Activated T-helper 17 cell treated with anti-CD3 and anti-CD28 coated beads, Interleukin-2, amount 50 U/mL, for 72 hours (primary cell): ENCODE measurements around the gene MYO5C. TPM values are rescaled to one million over a fixed set of nuclear protein-coding genes. Genes with fewer than 3 reads are reported as not detected.

Experiments used
- ATAC-seq: fragments of 150-1000 bp; cut with Tn5 transposase; replicated peaks from 2 replicates; pipeline ENCODE4 v1.10.0; 2021; ENCODE audit warnings: mild to moderate bottlenecking, moderate library complexity
- H3K27ac Mint-ChIP-seq: one replicate; pipeline ENCODE4 v1.8.0; 2022; ENCODE audit warnings: mixed read lengths
- H3K27me3 Mint-ChIP-seq: one replicate; pipeline ENCODE4 v1.8.0; 2022; ENCODE audit warnings: mixed read lengths
- H3K36me3 Mint-ChIP-seq: one replicate; pipeline ENCODE4 v1.8.0; 2022; ENCODE audit warnings: low read depth, mild to moderate bottlenecking, mixed read lengths
- H3K4me1 Mint-ChIP-seq: one replicate; pipeline ENCODE4 v1.8.0; 2022; ENCODE audit warnings: mixed read lengths
- H3K4me3 Mint-ChIP-seq: one replicate; pipeline ENCODE4 v1.8.0; 2022; ENCODE audit warnings: mild to moderate bottlenecking, mixed read lengths
- H3K9me3 Mint-ChIP-seq: one replicate; pipeline ENCODE4 v1.8.0; 2022; ENCODE audit warnings: mixed read lengths
- total RNA-seq, 2 donors: library from RNA; stranded (reverse); gene quantifications; one replicate each; pipeline ENCODE4 v1.2.3, GENCODE V29; 2022

MYO5C gene
- total RNA-seq, 2 donors from 2014 or later = 2.3 to 3.0 TPM

DNA sequence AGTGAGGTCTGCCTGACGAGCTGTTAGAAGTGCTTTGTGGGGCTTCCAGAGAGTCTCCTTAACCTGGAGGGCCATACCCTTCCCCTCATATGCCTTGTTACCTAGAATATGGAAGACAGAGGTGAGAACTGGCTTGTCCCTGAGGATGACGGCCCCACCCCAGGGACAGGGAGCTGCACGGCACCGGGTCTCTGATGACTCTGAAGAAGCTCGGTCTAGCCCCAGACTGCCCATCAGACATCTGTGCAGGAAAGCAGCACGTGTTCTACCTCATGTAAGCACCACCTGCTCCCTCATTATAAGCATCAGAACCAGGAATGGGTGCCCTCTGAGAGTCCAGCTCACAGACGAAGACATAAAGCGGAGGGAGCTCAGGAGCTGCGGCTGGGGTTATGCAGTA lies 18.0 kb downstream of the MYO5C start:
- Mint-ChIP-seq H3K27me3 (peaks cover 7% of the 10 kb centered on the region), H3K36me3 (no peaks in the 10 kb centered on the region), H3K27ac (no peak overlapping the region), H3K9me3 (no peaks in the 10 kb centered on the region), H3K4me3 (no peak overlapping the region), H3K4me1 (no peaks in the 10 kb centered on the region)
- no peak for ATAC-seq

DNA sequence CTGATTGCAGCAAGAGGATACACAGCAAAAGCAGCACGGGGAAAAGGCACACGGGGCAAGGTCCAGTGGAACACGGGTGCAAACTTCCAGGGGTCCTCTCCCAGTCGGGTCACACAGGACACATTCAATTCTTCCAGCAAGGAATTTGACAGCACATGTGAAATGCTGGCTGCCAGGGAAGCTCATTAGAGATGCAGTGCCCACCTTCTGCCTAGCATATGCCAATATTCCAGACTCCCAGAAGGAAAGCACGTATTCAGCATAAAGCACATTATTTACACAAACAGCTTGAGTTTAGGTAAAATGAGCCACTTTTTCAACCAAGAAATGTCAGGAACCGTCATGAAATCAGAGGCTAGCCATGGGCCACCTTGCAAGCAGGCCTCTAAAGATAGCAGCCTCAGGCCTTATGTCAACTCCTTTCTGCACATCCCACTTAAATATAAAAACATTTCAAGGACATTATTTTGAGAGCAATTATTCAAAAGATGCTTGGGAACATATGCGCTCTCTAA lies 19.3 kb downstream of the MYO5C start:
- ATAC-seq = no peak
- Mint-ChIP-seq H3K9me3 (no peaks in the 10 kb centered on the region), H3K27me3 (peaks cover 7% of the 10 kb centered on the region)

DNA sequence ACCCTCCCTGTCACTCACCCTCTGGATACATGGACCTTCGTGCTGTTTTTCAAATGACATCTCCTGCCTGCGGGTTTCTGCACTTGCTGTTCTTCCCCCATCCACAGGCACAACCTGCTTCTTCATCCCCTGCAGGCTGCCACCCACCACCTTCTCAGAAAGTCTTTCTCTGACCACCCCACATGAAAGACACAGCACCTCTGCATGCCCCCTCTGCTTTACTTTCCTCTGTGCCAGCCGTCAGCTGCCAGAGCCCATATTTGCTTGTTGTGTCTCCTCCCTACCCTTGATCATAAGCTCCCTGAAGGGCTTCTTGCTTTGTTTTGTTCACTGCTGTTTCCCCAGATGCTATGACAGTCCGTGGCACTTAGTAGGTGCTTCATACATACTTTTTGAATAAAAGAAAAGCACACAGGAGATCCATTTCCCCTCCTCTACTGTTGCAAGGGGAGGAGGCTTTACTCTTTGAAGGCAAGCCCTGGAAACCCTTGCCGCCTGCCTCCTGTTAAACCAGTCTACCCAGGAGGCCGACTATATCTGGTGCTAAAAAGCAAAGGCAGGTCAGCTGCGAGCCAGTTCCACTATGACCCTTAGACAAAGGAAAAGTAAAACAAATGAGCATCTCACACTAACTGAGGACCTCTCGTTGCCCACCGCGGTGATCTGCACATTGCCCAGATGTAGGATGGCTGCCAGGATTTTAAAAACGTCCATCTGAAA lies 31.9 kb downstream of the MYO5C start:
- no peak for ATAC-seq
- Mint-ChIP-seq H3K36me3 (no peaks in the 10 kb centered on the region), H3K9me3 (no peaks in the 10 kb centered on the region), H3K27me3 (no peaks in the 10 kb centered on the region), H3K4me1 (peaks cover 21% of the 10 kb centered on the region), H3K27ac (peak overlapping the region; percentile 93), H3K4me3 (peak overlapping the region; percentile 74)

More for the DNA sequence above, 19.3 kb downstream of the MYO5C start:
- no peak overlapping the region for H3K27ac Mint-ChIP-seq
- no peaks in the 10 kb centered on the region for H3K4me1 Mint-ChIP-seq
- H3K36me3 Mint-ChIP-seq = no peaks in the 10 kb centered on the region
- H3K4me3 Mint-ChIP-seq = no peak overlapping the region

GRCh38 chr15:52262364-52262763 lies 33.2 kb downstream of the MYO5C start:
- Mint-ChIP-seq H3K27ac (peak overlapping the region; percentile 93), H3K36me3 (no peaks in the 10 kb centered on the region), H3K27me3 (no peaks in the 10 kb centered on the region), H3K4me3 (peak overlapping the region; percentile 74), H3K9me3 (no peaks in the 10 kb centered on the region), H3K4me1 (peaks cover 21% of the 10 kb centered on the region)
- ATAC-seq = no peak

GRCh38 chr15:52261498-52262242 lies 33.9 kb downstream of the MYO5C start:
- H3K4me3 Mint-ChIP-seq = peak overlapping the region; percentile 74
- ATAC-seq = peak; percentile 100
- H3K9me3 Mint-ChIP-seq = no peaks in the 10 kb centered on the region
- H3K36me3 Mint-ChIP-seq = no peaks in the 10 kb centered on the region
- peaks cover 21% of the 10 kb centered on the region for H3K4me1 Mint-ChIP-seq
- H3K27ac Mint-ChIP-seq = peak overlapping the region; percentile 93
- H3K27me3 Mint-ChIP-seq = no peaks in the 10 kb centered on the region

DNA sequence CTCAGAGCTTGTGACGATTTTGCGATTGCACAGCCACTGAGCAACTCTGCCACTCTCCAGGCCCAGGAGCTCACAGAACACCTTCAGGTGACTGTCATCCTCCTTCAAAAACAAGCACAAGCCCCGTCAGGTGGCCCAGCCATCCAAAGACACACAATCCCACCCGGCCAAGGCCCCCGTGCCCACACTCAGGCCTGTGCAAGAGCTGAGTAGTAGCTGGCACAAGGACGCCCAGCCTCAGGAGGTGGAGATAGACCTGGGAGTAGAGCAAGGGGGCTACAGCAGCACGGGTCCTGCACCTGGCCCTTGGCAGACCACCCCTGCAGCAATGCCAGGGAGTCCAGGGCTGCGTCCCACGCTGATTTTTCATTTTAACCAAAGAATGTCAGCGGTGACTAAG lies 34.6 kb downstream of the MYO5C start:
- H3K27me3 Mint-ChIP-seq = no peaks in the 10 kb centered on the region
- no peak for ATAC-seq
- peaks cover 21% of the 10 kb centered on the region for H3K4me1 Mint-ChIP-seq
- peak overlapping the region; percentile 93 for H3K27ac Mint-ChIP-seq
- H3K4me3 Mint-ChIP-seq = peak overlapping the region; percentile 74
- no peaks in the 10 kb centered on the region for H3K9me3 Mint-ChIP-seq
- no peaks in the 10 kb centered on the region for H3K36me3 Mint-ChIP-seq

- Mint-ChIP-seq H3K27ac (no peak overlapping the region), H3K36me3 (no peaks in the 10 kb centered on the region), H3K27me3 (no peaks in the 10 kb centered on the region), H3K4me3 (no peak overlapping the region), H3K9me3 (no peaks in the 10 kb centered on the region), H3K4me1 (peaks cover 25% of the 10 kb centered on the region)
- ATAC-seq = no peak
Observed at GRCh38 chr15:52259503-52259902, 36.1 kb downstream of the MYO5C start.

DNA sequence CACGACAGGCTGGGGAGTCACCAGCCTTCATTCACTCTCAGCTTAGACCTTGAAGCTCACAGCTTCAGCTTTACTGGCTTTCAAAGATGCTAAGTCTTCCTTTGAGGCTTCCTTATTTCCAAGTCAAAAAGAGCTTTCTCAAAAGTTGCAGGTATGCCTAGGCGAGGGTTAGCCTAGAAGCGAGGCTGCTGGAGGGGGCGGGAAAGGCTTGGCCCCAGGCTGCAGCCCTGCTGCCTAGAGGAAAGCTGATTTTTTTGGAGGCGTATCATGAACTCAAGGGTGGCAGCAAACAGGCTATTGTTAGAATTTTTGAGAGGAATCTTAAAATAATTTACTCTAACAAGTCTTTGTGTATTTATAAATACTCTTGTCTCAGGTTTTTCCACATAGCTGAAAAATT lies 37.1 kb downstream of the MYO5C start:
- H3K36me3 Mint-ChIP-seq = no peaks in the 10 kb centered on the region
- H3K27ac Mint-ChIP-seq = peak overlapping the region; percentile 30
- no peak overlapping the region for H3K4me3 Mint-ChIP-seq
- H3K9me3 Mint-ChIP-seq = no peaks in the 10 kb centered on the region
- H3K27me3 Mint-ChIP-seq = no peaks in the 10 kb centered on the region
- H3K4me1 Mint-ChIP-seq = peaks cover 23% of the 10 kb centered on the region
- no peak for ATAC-seq

- no peaks in the 10 kb centered on the region for H3K36me3 Mint-ChIP-seq
- H3K27me3 Mint-ChIP-seq = no peaks in the 10 kb centered on the region
- H3K4me1 Mint-ChIP-seq = peaks cover 16% of the 10 kb centered on the region
- no peak for ATAC-seq
- H3K4me3 Mint-ChIP-seq = no peak overlapping the region
- no peak overlapping the region for H3K27ac Mint-ChIP-seq
- H3K9me3 Mint-ChIP-seq = no peaks in the 10 kb centered on the region
Observed at GRCh38 chr15:52257734-52258062, 37.9 kb downstream of the MYO5C start.

DNA sequence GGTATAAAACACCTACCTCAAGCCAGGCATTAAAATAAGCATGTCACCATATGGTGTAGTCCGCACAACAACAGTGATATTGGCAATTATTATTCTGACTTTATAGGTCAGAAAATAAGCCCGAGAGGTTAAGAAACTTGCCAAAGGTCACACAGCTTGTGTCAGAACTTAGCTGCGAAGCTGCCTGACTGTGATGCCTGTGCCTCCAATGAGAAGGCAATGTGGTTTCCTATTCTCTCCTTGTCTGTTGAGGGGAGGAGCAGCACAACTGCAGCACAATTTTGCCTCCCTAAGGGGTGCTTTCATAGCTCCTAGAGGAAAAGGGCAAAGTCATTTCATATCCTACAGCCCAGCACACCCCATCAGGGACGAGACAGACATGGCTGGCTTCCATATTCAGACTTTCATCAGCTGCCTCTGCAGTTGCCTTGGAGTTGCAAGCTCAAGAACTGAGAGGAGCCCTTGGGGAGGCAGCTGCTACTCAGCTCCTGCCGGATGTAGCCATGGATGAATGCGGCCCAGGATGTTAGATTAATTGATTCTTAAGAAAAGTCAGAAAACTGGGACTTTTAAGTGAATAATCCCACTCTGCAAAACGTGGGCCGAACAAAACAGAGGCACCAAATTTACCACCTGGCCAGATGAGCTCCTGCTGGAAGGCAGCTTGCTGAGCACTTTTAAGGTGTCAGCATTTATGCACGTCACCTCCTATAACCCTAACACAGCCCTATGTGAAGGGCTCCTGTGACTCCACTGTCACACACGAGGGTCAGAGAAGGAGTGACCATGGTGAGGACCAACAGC lies 38.5 kb downstream of the MYO5C start:
- Mint-ChIP-seq H3K9me3 (no peaks in the 10 kb centered on the region), H3K4me1 (peaks cover 11% of the 10 kb centered on the region), H3K4me3 (peak overlapping the region; percentile 75), H3K27me3 (no peaks in the 10 kb centered on the region), H3K36me3 (no peaks in the 10 kb centered on the region), H3K27ac (peak overlapping the region; percentile 77)
- peak; percentile 37 for ATAC-seq

GRCh38 chr15:52256366-52256765 lies 39.2 kb downstream of the MYO5C start:
- Mint-ChIP-seq H3K9me3 (no peaks in the 10 kb centered on the region), H3K4me3 (peak overlapping the region; percentile 75), H3K27ac (peak overlapping the region; percentile 77), H3K27me3 (no peaks in the 10 kb centered on the region), H3K36me3 (no peaks in the 10 kb centered on the region), H3K4me1 (peaks cover 5% of the 10 kb centered on the region)
- peak; percentile 36 for ATAC-seq

- no peaks in the 10 kb centered on the region for H3K27me3 Mint-ChIP-seq
- peak overlapping the region; percentile 75 for H3K4me3 Mint-ChIP-seq
- ATAC-seq = no peak
- no peaks in the 10 kb centered on the region for H3K36me3 Mint-ChIP-seq
- H3K27ac Mint-ChIP-seq = peak overlapping the region; percentile 77
- no peaks in the 10 kb centered on the region for H3K9me3 Mint-ChIP-seq
- H3K4me1 Mint-ChIP-seq = peaks cover 5% of the 10 kb centered on the region
Observed at GRCh38 chr15:52255935-52256334, 39.7 kb downstream of the MYO5C start.

DNA sequence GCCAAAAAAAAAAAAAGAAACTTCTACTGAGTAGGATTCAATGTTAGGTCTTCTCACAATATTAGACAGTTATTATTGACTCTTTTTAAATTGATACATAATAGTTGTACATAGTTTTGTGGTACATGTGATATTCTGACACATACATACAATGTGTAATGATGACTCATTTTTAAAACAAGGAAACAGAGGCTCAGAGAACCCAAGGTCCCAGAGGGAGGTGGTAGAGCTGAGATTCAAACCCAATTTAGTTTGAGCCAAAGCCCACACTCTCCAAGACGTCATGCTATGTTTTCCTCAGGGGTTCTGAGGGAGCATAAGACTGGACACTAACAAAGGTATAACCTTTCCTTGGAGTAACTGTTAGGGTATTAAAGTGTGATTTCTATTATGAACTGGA lies 40.6 kb downstream of the MYO5C start:
- Mint-ChIP-seq H3K36me3 (no peaks in the 10 kb centered on the region), H3K9me3 (no peaks in the 10 kb centered on the region), H3K27me3 (no peaks in the 10 kb centered on the region), H3K4me1 (peaks cover 5% of the 10 kb centered on the region), H3K27ac (peak overlapping the region; percentile 70), H3K4me3 (peak overlapping the region; percentile 37)
- peak; percentile 53 for ATAC-seq

DNA sequence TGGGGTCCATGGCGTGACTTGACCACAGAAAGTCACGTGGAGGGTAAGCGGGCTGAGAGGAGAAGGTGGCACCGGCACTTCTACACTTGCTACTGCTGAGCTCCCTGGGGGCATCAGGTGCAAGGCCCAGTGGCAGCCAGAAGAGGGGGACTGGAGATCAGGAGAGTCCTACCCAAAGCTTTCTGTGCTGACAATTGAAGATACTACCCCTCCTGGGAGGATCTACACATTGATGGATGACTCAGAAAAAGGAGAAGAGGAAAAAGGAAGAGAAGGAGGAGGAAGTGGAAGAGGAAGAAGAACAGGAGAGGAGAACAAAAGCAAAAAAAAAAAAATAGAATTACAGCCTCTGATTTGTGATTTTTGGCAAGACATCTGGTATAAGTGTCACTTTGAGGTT lies 41.2 kb downstream of the MYO5C start:
- ATAC-seq = no peak
- H3K27ac Mint-ChIP-seq = peak overlapping the region; percentile 70
- no peaks in the 10 kb centered on the region for H3K9me3 Mint-ChIP-seq
- no peaks in the 10 kb centered on the region for H3K27me3 Mint-ChIP-seq
- H3K4me1 Mint-ChIP-seq = peaks cover 5% of the 10 kb centered on the region
- H3K36me3 Mint-ChIP-seq = no peaks in the 10 kb centered on the region
- H3K4me3 Mint-ChIP-seq = no peak overlapping the region
